B cell (primary cell): ENCODE results near the gene B4GALT7. TPM values are rescaled to one million over a fixed set of nuclear protein-coding genes. Genes with fewer than 3 reads are reported as not detected.
A peak's percentile ranks its signal among the peaks of the same experiment; 100 is the strongest.

Experiments used
- ATAC-seq: fragments of 200-7000 bp; cut with Tn5 transposase; one replicate; pipeline ENCODE4 v1.10.0; 2021; ENCODE audit warnings: low read depth, mild to moderate bottlenecking, moderate number of reproducible peaks, moderate library complexity
- CTCF ChIA-PET: fragments of 350-600 bp; sonication (Branson Sonifier 250); formaldehyde crosslinking; loops from one replicate; lab custom pipeline; 2021; ENCODE audit warnings: antibody characterized with exemption, inconsistent platforms; lab: Charles Lee
- POLR2A ChIA-PET: fragments of 350-600 bp; sonication (Branson Sonifier 250); formaldehyde crosslinking; loops from one replicate; lab custom pipeline; 2021; ENCODE audit warnings: antibody characterized with exemption; lab: Charles Lee
- DNase-seq: peaks from one replicate; pipeline ENCODE4 v3.0.0; 2013
- H2AFZ ChIP-seq: 2 replicates; pipeline ENCODE4 v1.6.1; 2012; ENCODE audit warnings: mild to moderate bottlenecking, low read depth, low read length; ENCODE audit not compliant: insufficient read depth, poor library complexity, severe bottlenecking
- H3K27ac ChIP-seq, 2 donors: 1 replicate in 1 of 2; 2 replicates in 1 of 2; pipeline ENCODE4 v1.5.1; 2012 to 2013; ENCODE audit warnings: low read length in 2 of 2, mild to moderate bottlenecking in 2 of 2, moderate library complexity in 1 of 2
- H3K27me3 ChIP-seq, 4 experiments: fragments of 200-600 bp in 1 of 4; sonication (generic) in 1 of 4; replicated peaks in 1 of 4; 1 replicate in 2 of 4; 2 replicates in 2 of 4; pipeline versions ENCODE4 v1.6.1 to v1.7.0; 2013 to 2016; ENCODE audit warnings: low read length in 3 of 4, mild to moderate bottlenecking in 2 of 4, mixed read lengths in 1 of 4, moderate library complexity in 1 of 4; ENCODE audit not compliant: insufficient read depth in 4 of 4, control insufficient read depth in 3 of 4; ENCODE audit errors: control extremely low read depth in 1 of 4
- H3K36me3 ChIP-seq, 2 experiments: replicated peaks in 1 of 2; 1 replicate in 1 of 2; 2 replicates in 1 of 2; pipeline versions ENCODE4 v1.6.1 to v1.7.1; 2013; ENCODE audit warnings: low read length in 1 of 2; ENCODE audit not compliant: insufficient read depth in 2 of 2, control insufficient read depth in 1 of 2; ENCODE audit errors: control extremely low read depth in 1 of 2, extremely low read depth in 1 of 2
- H3K4me1 ChIP-seq, 2 donors: fragments of 200-600 bp in 1 of 2; sonication (generic) in 1 of 2; 1 replicate in 1 of 2; 2 replicates in 1 of 2; pipeline versions ENCODE4 v1.5.1 to v1.6.1; 2013 to 2017; ENCODE audit warnings: low read length in 2 of 2; ENCODE audit not compliant: control insufficient read depth in 2 of 2, insufficient read depth in 2 of 2
- H3K4me2 ChIP-seq: replicated peaks from 2 replicates; pipeline ENCODE3; 2012; ENCODE audit warnings: mild to moderate bottlenecking, low read depth, low read length; ENCODE audit not compliant: poor library complexity, severe bottlenecking
- H3K4me3 ChIP-seq, 5 experiments: fragments of 200-600 bp in 1 of 5; sonication (generic) in 1 of 5; 1 replicate in 3 of 5; 2 replicates in 2 of 5; pipeline versions ENCODE4 v1.5.1 to v1.7.0; 2011 to 2016; ENCODE audit warnings: low read length in 4 of 5, mild to moderate bottlenecking in 4 of 5, low read depth in 2 of 5, control low read depth in 1 of 5, moderate library complexity in 1 of 5; ENCODE audit not compliant: insufficient read depth in 1 of 5; ENCODE audit errors: control extremely low read depth in 1 of 5, extremely low read depth in 1 of 5
- H3K79me2 ChIP-seq: fragments of 200-600 bp; sonication (generic); one replicate; pipeline ENCODE4 v1.6.0; 2016; ENCODE audit warnings: low read length; ENCODE audit not compliant: control insufficient read depth, insufficient read depth
- H3K9ac ChIP-seq: fragments of 200-600 bp; sonication (generic); 2 replicates; pipeline ENCODE4 v1.6.1; 2017; ENCODE audit warnings: mild to moderate bottlenecking, low read length, moderate library complexity
- H3K9me3 ChIP-seq, 3 donors: one replicate each; pipeline versions ENCODE4 v1.6.1 to v1.7.1; 2013; ENCODE audit warnings: low read length in 2 of 3; ENCODE audit not compliant: control insufficient read depth in 2 of 3, insufficient read depth in 1 of 3; ENCODE audit errors: control extremely low read depth in 1 of 3
- H4K20me1 ChIP-seq: 2 replicates; pipeline ENCODE4 v1.6.0; 2012; ENCODE audit warnings: mild to moderate bottlenecking, low read length; ENCODE audit not compliant: insufficient read depth, control insufficient read depth, poor library complexity, severe bottlenecking
- H3K27ac Mint-ChIP-seq: one replicate; pipeline ENCODE4 v1.8.0; 2021; ENCODE audit warnings: mixed read lengths
- H3K27me3 Mint-ChIP-seq: one replicate; pipeline ENCODE4 v1.8.0; 2021; ENCODE audit warnings: mixed read lengths
- H3K4me1 Mint-ChIP-seq: one replicate; pipeline ENCODE4 v1.8.0; 2021; ENCODE audit warnings: mixed read lengths
- H3K4me3 Mint-ChIP-seq: one replicate; pipeline ENCODE4 v1.8.0; 2021; ENCODE audit warnings: mixed read lengths
- H3K9me3 Mint-ChIP-seq: one replicate; pipeline ENCODE4 v1.8.0; 2022; ENCODE audit warnings: mixed read lengths; ENCODE audit not compliant: insufficient read depth
- CTCF ChIP-seq: fragments of 200-600 bp; IDR thresholded peaks from one replicate; pipeline ENCODE4 v1.8.0; 2022; ENCODE audit warnings: antibody characterized with exemption, mild to moderate bottlenecking
- EZH2 ChIP-seq: IDR thresholded peaks from 2 replicates; pipeline ENCODE4 v1.6.1; 2012; ENCODE audit warnings: borderline replicate concordance, low read depth, mild to moderate bottlenecking, moderate library complexity, low read length; ENCODE audit not compliant: insufficient read depth, poor library complexity, severe bottlenecking
- WGBS: methylation state at CpG from one replicate; pipeline ENCODE4 v1.1.5; 2013; ENCODE audit warnings: missing lambda C conversion rate; ENCODE audit not compliant: insufficient coverage; 5-methylcytosine and 5-hydroxymethylcytosine counted together
- intact Hi-C: fragments of 100-400 bp; cut with micrococcal nuclease; formaldehyde crosslinking; loops from one replicate; pipeline ENCODE4 v1.10.0; 2022
- polyA plus RNA-seq: library from polyadenylated mRNA; depleted of rRNA; stranded (reverse); fragments of >200 nt; gene quantifications from 2 replicates; pipeline ENCODE4 v1.2.3, GENCODE V29; 2012
- total RNA-seq, 2 donors: library from RNA; stranded (reverse); fragments of 120-200 nt in 1 of 2; gene quantifications; 1 replicate in 1 of 2; 2 replicates in 1 of 2; pipeline versions ENCODE4 v1.2.3 to v1.2.4, GENCODE V29; 2013 to 2022

Gene B4GALT7
- total and polyA plus RNA-seq, 2 donors (not counting 1 experiment from before 2014, with no cell fraction given) = 27.0 to 41.8 TPM

DNA sequence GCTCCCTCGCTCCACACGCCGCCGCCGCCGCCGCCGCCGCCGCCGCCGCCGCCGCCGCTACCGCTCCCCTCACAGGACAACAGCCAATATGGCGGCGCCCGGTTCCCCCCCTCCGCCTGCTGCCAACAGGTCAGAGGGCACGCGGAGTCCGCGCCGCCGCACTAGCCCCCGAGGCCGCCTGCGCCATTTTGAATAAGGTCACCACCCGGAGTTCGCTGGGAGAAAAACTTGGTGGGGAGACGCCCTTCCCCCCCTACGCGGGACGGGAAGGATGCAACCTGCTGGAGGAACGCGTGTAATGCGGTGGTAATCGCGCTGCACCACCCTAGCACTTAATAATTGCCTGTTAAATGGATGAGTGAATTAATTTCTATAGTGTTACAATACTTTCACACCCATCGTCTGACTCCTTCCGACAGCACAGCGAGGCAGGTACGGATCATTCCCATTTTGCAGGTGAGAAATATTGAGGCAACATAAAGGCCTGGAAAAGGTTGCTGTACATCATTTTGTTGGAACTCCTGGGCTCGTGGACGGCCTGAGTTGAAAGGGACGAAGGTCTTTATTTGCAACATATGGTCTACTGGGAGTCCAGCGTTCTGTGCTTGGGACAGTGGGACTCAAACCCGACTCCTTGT, 45.3 kb upstream of the B4GALT7 start, which contains the start of gene FAM193B:
TSS of gene FAM193B (minus strand) at position 90 of the 638 bp plus-strand sequence. CDS start 105 bp downstream, outside the sequence.
- peaks cover 30% of the 10 kb centered on the region for H4K20me1 ChIP-seq
- peak; percentile 99 for ATAC-seq
- Mint-ChIP-seq H3K27me3 (no peaks in the 10 kb centered on the region), H3K9me3 (no peaks in the 10 kb centered on the region), H3K27ac (peak within 1 kb of the TSS; percentile 84), H3K4me3 (peak within 1 kb of the TSS; percentile 93), H3K4me1 (peaks cover 30% of the 10 kb centered on the region)
- peak within 1 kb of the TSS; percentile 96 for H3K4me2 ChIP-seq
- peak within 1 kb of the TSS; percentile 61 to 84 (median 77) for H3K4me3 ChIP-seq
- H3K79me2 ChIP-seq = peaks cover 57% of the 10 kb centered on the region
- peak within 1 kb of the TSS; percentile 85 for H3K9ac ChIP-seq
- H3K4me1 ChIP-seq = peaks cover 18 to 26% of the 10 kb centered on the region in 2 donors
- H3K27ac ChIP-seq = peak within 1 kb of the TSS; percentile 36 to 66
- intact Hi-C loops = loop anchor here (1.0 to 2.0 kb wide), 3 partner anchors 38 to 46 kb away; partner anchors contain the start of genes B4GALT7, DDX41 and TMED9
- TF ChIP-seq EZH2 (no peak), CTCF (no peak)
- peak within 1 kb of the TSS; percentile 89 for H2AFZ ChIP-seq
- 10% methylated on average over 43 of the region's 49 CpGs for WGBS
- CTCF ChIA-PET = interaction anchor here (1.3 kb wide), 1 partner anchor 53 kb away, joined by 7 read pairs; no protein-coding TSS in a partner anchor
- POLR2A ChIA-PET = no interaction called here
- DNase-seq = peak; percentile 95
- H3K27me3 ChIP-seq = no peaks in the 10 kb centered on the region
- peaks cover 2 to 15% of the 10 kb centered on the region in 2 experiments for H3K36me3 ChIP-seq
- no peaks in the 10 kb centered on the region for H3K9me3 ChIP-seq

DNA sequence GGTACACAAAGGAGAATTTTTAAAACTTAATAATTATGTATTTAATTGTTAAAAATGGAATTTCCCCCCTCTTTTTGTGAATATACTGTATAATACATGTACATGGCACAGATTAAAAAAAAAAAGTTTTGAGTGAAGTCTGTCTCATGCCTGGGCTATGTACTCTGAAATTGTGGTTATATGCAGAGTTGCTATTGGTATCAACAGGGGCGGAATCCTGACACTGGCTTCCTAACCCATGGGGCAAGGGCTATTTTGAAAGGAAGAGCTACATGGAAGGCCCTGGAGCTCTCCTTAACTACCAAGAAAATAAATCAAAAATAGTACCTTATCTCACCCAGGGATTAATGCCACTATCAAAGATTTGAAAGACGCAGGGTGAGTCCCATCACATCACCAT, 44.7 kb upstream of the B4GALT7 start:
- Mint-ChIP-seq H3K4me1 (peaks cover 28% of the 10 kb centered on the region), H3K4me3 (peak overlapping the region; percentile 93), H3K27me3 (no peaks in the 10 kb centered on the region), H3K9me3 (no peaks in the 10 kb centered on the region), H3K27ac (no peak overlapping the region)
- Histone ChIP-seq H3K36me3 (peaks cover 2 to 15% of the 10 kb centered on the region in 2 experiments), H3K4me1 (peaks cover 16 to 22% of the 10 kb centered on the region in 2 donors), H3K4me2 (peak overlapping the region; percentile 96), H3K79me2 (peaks cover 50% of the 10 kb centered on the region), H3K27ac (no peak overlapping the region), H3K27me3 (no peaks in the 10 kb centered on the region), H3K4me3 (peak overlapping the region in 1 of 5 experiments; percentile 77), H3K9ac (peak overlapping the region; percentile 72), H3K9me3 (no peaks in the 10 kb centered on the region), H4K20me1 (peaks cover 24% of the 10 kb centered on the region), H2AFZ (peak overlapping the region; percentile 89)
- no peak for TF ChIP-seq EZH2
- TF ChIP-seq CTCF = no peak
- ChIA-PET CTCF (no interaction called here), POLR2A (interaction anchor here (0.7 kb wide), 1 partner anchor 1192 kb away, joined by 4 read pairs; no protein-coding TSS in a partner anchor)
- ATAC-seq (no peak), DNase-seq (no peak)
- intact Hi-C loops = loop anchor here (2.0 kb wide), 1 partner anchor 46 kb away; the partner anchor contains the start of gene B4GALT7
- 83% methylated on average over 1 of the region's 2 CpGs for WGBS
